ENCODE data around the gene MRGPRD. TPM values are rescaled to one million over a fixed set of nuclear protein-coding genes. Genes with fewer than 3 reads are reported as not detected.

Gene MRGPRD
- total RNA-seq, 1 experiment from 2014 or later: not detected

DNA sequence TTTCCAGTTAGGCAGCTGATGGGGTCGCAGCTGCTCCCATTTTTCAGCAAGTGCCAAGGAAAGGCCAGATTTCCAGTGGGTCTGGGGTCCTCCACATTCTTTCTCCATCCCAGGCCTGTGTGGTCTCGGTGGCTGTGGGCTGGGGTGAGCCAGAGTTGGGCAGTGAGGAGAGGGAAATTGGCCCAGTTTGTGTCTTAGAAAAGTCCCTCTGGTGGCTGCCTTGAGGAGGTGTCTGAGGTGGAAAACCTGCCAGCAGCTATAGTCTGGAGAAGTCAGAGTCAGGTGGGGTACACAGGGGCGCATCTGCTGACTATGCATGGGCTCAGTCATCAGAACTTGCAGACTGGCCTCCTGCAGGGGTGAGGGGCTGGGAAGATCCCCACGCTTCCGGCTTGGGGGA is 30.5 kb downstream of the MRGPRD start:
- ChIA-PET POLR2A (interaction anchor here (0.6 kb wide), 1 partner anchor 62 kb away, joined by 3 read pairs; no protein-coding TSS in a partner anchor), CTCF (interaction anchor here (0.6 to 2.4 kb wide), 31 partner anchors 10 to 693 kb away, joined by 3 to 24 read pairs (median 4); partner anchors contain the start of genes IGHMBP2, MRGPRF and TPCN2)
- TF ChIP-seq GRHL2 (CRISPR knock-in tag; IDR thresholded peaks at IDR 0.05; ENCODE audit: insufficient replicate concordance, severe bottlenecking) (no peak), MYBL2 (CRISPR knock-in tag; IDR thresholded peaks at IDR 0.05) (no peak), ESRRA (CRISPR knock-in tag; IDR thresholded peaks at IDR 0.05; ENCODE audit: borderline replicate concordance) (no peak), NFE2L1 (CRISPR knock-in tag; IDR thresholded peaks at IDR 0.05) (no peak), TCF7 (CRISPR knock-in tag; IDR thresholded peaks at IDR 0.05; ENCODE audit: low read depth) (no peak), MXD4 (CRISPR knock-in tag; IDR thresholded peaks at IDR 0.05; ENCODE audit: borderline replicate concordance) (no peak), RELA (CRISPR knock-in tag; IDR thresholded peaks at IDR 0.05; ENCODE audit: borderline replicate concordance) (no peak), ZNF423 (CRISPR knock-in tag; IDR thresholded peaks at IDR 0.05) (no peak), ZNF263 (CRISPR knock-in tag; IDR thresholded peaks at IDR 0.05; ENCODE audit: low read depth) (no peak)
- TF ChIP-seq, protein P1, sequence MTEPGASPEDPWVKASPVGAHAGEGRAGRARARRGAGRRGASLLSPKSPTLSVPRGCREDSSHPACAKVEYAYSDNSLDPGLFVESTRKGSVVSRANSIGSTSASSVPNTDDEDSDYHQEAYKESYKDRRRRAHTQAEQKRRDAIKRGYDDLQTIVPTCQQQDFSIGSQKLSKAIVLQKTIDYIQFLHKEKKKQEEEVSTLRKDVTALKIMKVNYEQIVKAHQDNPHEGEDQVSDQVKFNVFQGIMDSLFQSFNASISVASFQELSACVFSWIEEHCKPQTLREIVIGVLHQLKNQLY (CRISPR knock-in tag; IDR thresholded peaks at IDR 0.05): no peak
- TF ChIP-seq, protein P2, sequence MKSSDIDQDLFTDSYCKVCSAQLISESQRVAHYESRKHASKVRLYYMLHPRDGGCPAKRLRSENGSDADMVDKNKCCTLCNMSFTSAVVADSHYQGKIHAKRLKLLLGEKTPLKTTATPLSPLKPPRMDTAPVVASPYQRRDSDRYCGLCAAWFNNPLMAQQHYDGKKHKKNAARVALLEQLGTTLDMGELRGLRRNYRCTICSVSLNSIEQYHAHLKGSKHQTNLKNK (CRISPR knock-in tag; IDR thresholded peaks at IDR 0.05): no peak
- TF ChIP-seq, protein P3, sequence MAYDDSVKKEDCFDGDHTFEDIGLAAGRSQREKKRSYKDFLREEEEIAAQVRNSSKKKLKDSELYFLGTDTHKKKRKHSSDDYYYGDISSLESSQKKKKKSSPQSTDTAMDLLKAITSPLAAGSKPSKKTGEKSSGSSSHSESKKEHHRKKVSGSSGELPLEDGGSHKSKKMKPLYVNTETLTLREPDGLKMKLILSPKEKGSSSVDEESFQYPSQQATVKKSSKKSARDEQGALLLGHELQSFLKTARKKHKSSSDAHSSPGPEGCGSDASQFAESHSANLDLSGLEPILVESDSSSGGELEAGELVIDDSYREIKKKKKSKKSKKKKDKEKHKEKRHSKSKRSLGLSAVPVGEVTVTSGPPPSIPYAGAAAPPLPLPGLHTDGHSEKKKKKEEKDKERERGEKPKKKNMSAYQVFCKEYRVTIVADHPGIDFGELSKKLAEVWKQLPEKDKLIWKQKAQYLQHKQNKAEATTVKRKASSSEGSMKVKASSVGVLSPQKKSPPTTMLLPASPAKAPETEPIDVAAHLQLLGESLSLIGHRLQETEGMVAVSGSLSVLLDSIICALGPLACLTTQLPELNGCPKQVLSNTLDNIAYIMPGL (CRISPR knock-in tag; IDR thresholded peaks at IDR 0.05): no peak
- Mint-ChIP-seq H3K4me3 (no peak overlapping the region), H3K36me3 (no peaks in the 10 kb centered on the region), H3K4me1 (peaks cover 23% of the 10 kb centered on the region), H3K27ac (peak overlapping the region; percentile 76; the same call in 1 of the 2 replicates), H3K27me3 (ENCODE audit: low read depth) (no peaks in the 10 kb centered on the region), H3K9me3 (no peaks in the 10 kb centered on the region)
- DNase-seq (ENCODE audit: low spot score) (peak; percentile 43), ATAC-seq (peak; percentile 93)

DNA sequence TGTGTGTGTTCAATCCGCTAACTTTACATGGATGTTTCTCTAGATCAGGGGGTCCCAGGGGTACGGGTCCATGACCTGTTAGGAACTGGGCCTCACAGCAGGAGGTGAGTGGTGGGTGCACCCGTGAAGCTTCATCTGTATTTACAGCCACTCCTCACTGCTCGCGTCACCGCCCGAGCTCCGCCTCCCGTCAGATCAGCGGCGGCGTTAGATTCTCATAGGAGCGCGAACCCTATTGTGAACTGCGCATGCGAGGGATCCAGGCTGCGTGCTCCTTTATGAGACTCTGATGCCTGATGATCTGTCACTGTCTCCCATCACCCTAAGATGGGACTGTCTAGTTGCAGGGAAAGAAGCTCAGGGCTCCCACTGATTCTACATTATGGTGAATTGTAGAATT is 31.9 kb downstream of the MRGPRD start:
- DNase-seq (ENCODE audit: low spot score): no peak
- no peak overlapping the region for H3K4me3 Mint-ChIP-seq
- H3K9me3 Mint-ChIP-seq: no peaks in the 10 kb centered on the region
- H3K36me3 Mint-ChIP-seq: no peaks in the 10 kb centered on the region
- H3K4me1 Mint-ChIP-seq: peaks cover 18% of the 10 kb centered on the region
- ChIA-PET POLR2A (no interaction called here), CTCF (interaction anchor here (1.7 kb wide), 1 partner anchor 95 kb away, joined by 11 read pairs; no protein-coding TSS in a partner anchor)
- ATAC-seq: no peak
- H3K27me3 Mint-ChIP-seq (ENCODE audit: low read depth): no peaks in the 10 kb centered on the region
- no peak overlapping the region for H3K27ac Mint-ChIP-seq
- TF ChIP-seq, protein P4, sequence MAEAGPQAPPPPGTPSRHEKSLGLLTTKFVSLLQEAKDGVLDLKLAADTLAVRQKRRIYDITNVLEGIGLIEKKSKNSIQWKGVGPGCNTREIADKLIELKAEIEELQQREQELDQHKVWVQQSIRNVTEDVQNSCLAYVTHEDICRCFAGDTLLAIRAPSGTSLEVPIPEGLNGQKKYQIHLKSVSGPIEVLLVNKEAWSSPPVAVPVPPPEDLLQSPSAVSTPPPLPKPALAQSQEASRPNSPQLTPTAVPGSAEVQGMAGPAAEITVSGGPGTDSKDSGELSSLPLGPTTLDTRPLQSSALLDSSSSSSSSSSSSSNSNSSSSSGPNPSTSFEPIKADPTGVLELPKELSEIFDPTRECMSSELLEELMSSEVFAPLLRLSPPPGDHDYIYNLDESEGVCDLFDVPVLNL (CRISPR knock-in tag; IDR thresholded peaks at IDR 0.05; ENCODE audit: borderline replicate concordance, low read depth): no peak
- TF ChIP-seq, protein P5, sequence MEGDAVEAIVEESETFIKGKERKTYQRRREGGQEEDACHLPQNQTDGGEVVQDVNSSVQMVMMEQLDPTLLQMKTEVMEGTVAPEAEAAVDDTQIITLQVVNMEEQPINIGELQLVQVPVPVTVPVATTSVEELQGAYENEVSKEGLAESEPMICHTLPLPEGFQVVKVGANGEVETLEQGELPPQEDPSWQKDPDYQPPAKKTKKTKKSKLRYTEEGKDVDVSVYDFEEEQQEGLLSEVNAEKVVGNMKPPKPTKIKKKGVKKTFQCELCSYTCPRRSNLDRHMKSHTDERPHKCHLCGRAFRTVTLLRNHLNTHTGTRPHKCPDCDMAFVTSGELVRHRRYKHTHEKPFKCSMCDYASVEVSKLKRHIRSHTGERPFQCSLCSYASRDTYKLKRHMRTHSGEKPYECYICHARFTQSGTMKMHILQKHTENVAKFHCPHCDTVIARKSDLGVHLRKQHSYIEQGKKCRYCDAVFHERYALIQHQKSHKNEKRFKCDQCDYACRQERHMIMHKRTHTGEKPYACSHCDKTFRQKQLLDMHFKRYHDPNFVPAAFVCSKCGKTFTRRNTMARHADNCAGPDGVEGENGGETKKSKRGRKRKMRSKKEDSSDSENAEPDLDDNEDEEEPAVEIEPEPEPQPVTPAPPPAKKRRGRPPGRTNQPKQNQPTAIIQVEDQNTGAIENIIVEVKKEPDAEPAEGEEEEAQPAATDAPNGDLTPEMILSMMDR (IDR thresholded peaks at IDR 0.05): no peak
- no peak for TF ChIP-seq IRF2 (CRISPR knock-in tag; IDR thresholded peaks at IDR 0.05; ENCODE audit: borderline replicate concordance, low read depth)
- TF ChIP-seq, protein P6, sequence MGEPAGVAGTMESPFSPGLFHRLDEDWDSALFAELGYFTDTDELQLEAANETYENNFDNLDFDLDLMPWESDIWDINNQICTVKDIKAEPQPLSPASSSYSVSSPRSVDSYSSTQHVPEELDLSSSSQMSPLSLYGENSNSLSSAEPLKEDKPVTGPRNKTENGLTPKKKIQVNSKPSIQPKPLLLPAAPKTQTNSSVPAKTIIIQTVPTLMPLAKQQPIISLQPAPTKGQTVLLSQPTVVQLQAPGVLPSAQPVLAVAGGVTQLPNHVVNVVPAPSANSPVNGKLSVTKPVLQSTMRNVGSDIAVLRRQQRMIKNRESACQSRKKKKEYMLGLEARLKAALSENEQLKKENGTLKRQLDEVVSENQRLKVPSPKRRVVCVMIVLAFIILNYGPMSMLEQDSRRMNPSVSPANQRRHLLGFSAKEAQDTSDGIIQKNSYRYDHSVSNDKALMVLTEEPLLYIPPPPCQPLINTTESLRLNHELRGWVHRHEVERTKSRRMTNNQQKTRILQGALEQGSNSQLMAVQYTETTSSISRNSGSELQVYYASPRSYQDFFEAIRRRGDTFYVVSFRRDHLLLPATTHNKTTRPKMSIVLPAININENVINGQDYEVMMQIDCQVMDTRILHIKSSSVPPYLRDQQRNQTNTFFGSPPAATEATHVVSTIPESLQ (CRISPR knock-in tag; IDR thresholded peaks at IDR 0.05): no peak
- TF ChIP-seq, protein P7, sequence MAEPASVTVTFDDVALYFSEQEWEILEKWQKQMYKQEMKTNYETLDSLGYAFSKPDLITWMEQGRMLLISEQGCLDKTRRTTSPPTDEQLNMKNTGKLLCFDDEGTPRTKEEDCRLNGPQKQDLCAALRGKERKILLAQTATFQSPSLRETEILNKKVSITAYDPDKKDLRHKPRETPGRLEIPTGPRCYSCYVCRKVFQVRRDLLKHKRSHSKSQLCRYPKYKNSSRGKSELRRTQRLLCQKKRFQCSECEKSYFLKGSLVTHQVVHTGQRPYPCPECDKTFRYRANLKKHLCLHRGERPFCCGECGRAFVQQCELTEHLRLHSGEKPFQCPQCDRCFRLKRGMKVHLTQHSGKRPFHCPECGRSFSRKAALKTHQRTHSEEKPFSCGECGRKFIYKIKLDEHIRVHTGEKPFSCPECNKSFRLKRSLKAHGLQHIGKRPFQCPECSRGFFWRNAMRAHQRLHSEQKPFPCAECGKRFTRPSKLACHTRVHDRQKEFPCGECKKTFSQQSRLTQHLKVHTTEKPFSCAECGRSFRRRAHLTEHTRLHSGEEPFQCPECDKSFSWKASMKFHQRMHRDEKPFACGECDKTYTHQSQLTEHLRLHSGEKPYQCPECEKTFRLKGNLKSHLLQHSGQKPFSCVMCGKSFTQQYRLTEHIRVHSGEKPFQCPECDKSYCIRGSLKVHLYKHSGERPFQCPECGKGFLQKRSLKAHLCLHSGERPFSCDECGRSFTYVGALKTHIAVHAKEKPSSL (CRISPR knock-in tag; conservative IDR thresholded peaks at IDR 0.05): no peak
- no peak for TF ChIP-seq GABPB1 (CRISPR knock-in tag; IDR thresholded peaks at IDR 0.05)
- TF ChIP-seq NFYB (CRISPR knock-in tag; conservative IDR thresholded peaks at IDR 0.05; ENCODE audit: low read depth): no peak
- TF ChIP-seq, protein P8, sequence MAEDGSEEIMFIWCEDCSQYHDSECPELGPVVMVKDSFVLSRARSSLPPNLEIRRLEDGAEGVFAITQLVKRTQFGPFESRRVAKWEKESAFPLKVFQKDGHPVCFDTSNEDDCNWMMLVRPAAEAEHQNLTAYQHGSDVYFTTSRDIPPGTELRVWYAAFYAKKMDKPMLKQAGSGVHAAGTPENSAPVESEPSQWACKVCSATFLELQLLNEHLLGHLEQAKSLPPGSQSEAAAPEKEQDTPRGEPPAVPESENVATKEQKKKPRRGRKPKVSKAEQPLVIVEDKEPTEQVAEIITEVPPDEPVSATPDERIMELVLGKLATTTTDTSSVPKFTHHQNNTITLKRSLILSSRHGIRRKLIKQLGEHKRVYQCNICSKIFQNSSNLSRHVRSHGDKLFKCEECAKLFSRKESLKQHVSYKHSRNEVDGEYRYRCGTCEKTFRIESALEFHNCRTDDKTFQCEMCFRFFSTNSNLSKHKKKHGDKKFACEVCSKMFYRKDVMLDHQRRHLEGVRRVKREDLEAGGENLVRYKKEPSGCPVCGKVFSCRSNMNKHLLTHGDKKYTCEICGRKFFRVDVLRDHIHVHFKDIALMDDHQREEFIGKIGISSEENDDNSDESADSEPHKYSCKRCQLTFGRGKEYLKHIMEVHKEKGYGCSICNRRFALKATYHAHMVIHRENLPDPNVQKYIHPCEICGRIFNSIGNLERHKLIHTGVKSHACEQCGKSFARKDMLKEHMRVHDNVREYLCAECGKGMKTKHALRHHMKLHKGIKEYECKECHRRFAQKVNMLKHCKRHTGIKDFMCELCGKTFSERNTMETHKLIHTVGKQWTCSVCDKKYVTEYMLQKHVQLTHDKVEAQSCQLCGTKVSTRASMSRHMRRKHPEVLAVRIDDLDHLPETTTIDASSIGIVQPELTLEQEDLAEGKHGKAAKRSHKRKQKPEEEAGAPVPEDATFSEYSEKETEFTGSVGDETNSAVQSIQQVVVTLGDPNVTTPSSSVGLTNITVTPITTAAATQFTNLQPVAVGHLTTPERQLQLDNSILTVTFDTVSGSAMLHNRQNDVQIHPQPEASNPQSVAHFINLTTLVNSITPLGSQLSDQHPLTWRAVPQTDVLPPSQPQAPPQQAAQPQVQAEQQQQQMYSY (CRISPR knock-in tag; IDR thresholded peaks at IDR 0.05): no peak
- TF ChIP-seq GTF2I (CRISPR knock-in tag; conservative IDR thresholded peaks at IDR 0.05): no peak

All from WTC11 (cell line).